NCI-H2081 treated with DMSO at 0.1 percent for 48 hours (cell line): Measurements from ENCODE around the gene PATE4.

Experiments used
- DNase-seq: peaks from one replicate; lab custom pipeline; 2025; lab: John Stamatoyannopoulos, UW

The PATE4 gene

DNA sequence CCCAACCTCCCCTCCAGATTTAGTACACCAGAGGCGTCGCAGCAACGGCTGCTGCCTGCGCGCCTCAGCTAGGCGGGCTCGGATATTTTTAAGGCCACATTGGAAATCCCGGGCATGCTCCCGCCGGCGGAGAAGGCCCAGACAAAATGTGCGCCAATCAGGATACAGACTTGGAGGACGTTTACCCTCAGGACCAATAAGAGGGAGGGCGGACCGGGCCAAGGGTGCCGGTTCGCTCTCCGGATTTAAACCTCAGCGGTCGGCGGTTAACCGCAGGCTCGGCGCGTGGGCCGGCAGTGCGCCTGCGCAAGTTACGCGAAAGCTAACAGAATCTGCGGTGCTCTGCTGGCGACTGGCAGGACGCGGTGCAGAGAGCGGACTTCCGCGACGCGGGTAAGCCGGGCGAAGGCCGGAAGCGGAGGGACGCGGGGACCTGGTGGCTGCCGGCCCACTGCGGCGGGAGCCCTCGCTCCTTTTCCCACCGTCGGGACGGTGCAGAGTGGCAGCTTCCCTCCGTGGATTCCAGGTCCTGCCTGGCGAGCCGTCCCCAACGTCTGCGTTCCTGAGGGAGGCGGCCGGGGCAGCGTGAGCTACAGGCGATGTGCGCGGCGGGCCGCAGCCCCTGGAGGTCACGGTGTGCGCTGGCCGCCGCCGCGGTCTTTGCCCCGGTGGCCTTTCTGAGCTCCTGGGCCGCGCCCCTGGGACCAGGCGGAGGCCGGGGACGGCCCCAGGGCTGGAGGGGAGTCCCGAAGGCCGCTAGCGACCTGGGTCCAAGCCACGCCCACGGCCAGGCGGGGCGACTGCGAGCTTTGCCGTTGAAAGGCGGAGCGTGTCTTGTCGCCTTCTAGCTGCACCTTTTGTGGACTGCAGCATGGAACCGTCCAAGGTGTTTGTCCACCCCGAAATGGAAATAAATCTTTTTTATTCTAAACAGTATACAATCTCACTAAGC is 54.5 kb downstream of the PATE4 start, which contains the start of gene HYLS1:
TSS of gene HYLS1 (plus strand) at position 296 of the 952 bp plus-strand sequence. CDS start 11,701 bp downstream, outside the sequence.
- peak; percentile 69 for DNase-seq
